ENCODE data around the gene ZNF385A. TPM values are rescaled to one million over a fixed set of nuclear protein-coding genes. Genes with fewer than 3 reads are reported as not detected.

The ZNF385A gene
- total RNA-seq, 1 experiment from 2014 or later: 5.3 TPM

DNA sequence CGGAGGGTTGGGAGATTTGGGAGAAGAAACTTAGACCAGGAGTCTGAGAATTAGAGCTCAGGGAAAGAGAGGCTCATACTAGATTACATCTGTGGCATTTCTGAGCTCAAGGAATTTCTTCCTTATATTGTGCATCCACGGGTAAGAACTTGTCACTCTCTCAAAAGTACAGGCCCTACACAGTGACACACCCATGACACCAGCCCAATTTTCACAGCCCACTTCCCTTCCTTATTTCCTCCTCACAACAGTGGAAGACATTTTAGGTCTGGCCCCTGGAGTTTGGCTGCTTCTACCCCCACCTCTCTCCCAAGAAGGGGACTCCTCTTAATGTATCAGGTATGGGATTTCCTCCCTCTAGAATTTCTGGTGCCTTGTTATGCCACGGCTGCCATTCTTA is 9.2 kb upstream of the ZNF385A start:
- no peak for DNase-seq (ENCODE audit: low spot score)

DNA sequence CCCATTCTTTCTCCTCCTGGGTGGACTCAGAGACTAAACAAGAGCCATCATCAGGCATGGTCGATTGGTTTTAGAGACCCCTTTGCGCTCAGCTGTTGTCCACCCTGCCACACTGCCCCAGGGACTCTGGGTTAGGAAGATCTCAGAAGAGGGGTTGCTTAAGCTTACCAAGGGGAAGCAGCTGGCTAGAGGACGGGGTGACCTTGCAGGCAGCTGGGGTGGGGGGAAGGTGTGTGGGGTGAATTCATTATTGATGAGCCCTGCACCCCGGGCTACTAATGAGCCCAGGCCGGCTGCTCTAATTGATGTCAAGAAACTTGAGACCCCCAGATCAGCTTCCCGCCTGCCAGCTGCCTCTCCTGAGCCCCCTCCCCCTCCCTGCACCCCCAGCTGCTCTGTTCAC is 8.7 kb upstream of the ZNF385A start:
- no peak for DNase-seq (ENCODE audit: low spot score)

DNA sequence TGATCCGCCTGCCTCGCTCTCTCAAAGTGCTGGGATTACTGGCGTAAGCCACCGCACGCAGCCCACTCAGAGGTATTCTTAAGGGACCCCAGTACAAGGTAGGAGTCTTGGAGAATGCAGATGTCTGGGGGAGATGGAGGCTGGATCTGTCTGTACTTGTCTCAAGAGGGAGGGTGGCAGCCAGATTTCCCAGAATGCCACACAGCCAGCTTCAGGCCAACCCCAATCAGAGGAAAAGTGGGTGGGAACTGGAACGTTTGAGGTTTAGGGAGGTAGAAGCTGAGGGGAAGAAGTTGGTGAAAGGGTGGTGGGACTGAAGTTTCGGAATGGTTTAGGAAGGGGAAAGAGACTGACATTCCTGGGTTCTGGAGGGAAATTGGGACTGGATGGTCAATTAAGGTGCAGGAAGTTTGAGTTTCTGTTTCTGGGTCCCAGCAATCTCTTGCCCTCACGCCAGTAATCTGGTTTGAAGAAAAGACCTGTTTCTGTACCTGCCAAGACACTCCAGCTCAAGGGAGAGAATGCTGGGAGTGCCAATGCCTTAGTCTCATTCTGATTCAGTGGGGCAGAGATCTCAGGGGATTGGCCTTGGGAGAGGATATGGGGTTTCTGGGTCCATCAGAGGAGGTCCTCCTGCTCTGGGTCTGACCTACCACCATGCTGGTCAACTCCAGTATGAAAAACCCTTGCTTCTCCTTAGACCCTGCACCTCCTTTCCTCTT is 8.1 kb upstream of the ZNF385A start:
- DNase-seq (ENCODE audit: low spot score): no peak

DNA sequence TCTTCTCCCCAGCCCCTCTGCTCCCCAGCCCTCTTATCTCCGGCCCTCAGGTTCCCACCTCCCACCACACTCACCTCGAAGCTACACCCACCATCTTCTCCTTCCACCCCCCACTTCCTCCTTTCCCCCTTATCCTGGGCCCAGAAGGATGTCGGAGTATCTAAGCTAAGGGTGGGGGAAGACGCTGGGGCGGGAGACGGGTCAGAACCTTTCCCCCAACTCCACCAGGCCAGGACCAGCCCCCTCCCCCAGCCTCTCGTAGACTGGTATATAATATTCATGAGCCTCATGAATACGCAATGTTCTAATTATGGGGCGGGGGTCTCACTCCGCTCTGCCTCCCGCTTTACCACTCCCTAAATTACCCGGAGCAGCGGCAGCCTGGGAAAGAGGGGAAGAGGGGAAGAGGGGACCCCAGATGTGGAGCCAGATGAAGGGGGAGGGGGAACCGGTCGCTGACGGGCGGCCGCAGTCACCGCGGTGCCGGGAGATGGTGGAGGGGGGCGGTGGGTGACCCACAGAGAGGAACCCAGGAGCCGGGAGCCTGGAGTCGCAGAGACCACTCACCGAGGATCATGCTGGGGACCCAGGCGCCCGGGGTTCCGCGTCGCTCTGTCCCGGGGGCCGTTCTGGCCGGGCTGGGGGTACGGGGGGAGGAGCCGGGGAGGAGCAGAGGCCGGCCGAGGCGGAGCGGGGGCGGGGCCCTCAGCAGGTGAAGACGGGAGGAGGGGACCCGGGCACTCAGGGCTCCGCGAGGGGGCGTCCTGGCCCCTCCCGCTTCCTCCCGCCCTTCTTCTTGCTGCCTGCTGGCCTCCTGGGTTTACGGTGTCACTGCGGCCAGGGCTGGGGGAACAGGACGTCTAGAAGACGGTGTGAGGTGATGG is 6.4 kb upstream of the ZNF385A start:
- no peak for DNase-seq (ENCODE audit: low spot score)

DNA sequence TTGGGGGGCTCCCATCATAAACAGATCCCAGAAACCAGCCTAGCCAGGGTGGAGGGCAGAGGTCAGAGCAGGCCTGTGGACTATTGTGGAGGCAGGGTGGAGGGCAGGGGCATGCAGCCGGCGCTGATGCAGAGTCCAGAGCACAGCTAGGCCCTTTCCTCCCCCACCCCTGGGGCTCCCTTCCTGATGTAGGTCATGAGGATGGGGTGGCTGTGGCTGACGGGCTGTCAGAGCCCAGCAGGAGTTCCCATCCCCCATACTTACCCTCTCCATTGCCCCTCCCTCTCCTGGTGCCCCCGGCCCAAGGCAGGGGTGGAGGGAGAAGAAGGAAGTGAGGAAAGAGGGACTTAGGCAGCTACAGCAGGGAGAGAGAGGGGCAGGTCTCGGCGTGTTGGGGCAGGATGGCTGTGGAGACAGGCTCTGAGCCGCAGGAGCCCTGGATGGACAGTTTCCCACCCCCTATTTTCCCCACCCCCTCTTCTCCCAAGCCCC is 5.7 kb upstream of the ZNF385A start:
- DNase-seq (ENCODE audit: low spot score): no peak

DNA sequence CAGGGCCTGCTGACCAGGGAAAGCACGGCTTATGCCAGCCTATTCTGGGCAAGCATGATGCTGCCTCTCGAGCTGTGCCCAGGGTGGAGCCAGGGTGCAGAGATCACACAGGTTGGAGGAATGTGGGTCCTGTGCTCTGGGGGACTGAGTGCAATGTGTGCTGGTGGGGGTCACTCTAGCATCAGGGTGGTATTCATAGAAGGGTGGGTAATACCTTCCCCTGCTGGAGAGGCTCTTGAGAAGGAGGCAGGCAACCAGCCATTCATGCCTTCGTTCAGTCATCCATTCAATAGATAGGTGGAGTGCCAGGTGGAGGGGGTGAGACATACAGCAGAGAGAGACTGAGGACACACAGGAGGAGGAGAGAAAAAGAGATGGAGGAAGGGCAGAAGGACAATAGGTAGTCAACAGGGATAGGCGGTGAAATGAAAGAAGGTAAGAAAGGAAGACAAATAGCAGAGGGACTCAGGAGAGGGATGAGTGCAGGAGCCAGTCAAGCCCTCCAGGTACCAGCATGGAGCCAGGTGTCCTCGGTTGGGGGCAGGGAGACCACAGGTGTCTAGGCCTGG is 5.2 kb upstream of the ZNF385A start:
- DNase-seq (ENCODE audit: low spot score): no peak

DNA sequence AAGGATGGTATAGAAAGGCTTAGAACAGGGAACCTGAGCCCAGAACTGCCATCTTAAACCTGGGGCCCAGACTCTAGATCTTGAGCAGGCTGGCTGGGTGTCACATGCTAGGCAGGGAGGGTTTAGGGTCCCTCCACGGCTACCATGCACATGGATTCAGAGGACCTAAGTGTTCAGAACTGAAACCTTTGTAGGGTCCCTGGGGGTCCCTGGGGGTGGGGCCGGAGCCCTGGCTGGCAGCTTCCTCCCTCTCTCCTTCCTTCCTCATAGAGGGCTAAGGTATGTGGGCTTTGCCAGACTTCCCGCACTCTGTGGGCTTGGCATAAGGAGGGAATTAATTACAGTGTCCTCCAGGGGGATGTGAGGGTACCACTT is 4.6 kb upstream of the ZNF385A start:
- no peak for DNase-seq (ENCODE audit: low spot score)

DNA sequence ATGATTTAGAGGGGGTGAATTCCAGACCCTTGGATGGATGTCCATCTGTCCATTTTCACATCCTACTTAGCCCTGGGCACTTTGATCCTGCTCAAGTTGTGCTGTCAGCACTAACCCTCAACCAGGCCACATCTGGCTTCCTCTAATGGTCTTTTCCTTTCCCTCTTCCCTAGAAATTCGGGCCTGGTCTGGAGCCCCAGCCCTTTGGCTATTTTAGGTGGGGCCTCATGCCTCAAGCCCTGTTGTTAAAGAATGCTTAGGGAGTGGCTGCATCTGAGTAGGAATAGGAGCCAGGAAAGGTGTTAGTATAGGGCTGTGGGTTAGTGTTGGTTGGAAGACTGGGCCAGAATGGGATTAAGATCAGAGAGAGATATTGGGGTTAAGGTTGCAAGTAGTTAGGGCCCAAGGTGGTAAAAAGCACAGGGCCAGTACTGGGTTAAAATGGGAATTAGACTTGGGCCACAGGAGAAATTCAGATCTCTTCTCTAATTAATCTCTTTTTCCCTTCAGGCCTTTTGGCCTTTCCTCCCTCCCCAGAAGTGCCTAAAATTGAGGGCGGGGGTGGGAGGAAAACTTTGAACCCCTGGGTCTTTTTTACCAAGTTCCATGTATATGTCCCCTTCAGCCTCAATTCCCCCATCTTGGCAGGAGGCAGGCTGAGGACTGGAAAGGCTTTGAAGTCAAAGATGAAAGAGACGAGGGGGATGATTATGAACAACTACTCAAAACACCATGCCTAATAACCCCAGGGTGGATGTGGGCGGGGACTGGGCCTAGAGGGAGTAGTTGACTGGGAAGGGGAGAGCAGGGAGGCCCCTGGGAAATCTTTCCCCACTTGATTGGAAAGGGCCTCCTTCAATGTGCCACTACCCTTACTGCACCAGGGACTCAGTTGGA is 4.0 kb upstream of the ZNF385A start:
- no peak for DNase-seq (ENCODE audit: low spot score)

DNA sequence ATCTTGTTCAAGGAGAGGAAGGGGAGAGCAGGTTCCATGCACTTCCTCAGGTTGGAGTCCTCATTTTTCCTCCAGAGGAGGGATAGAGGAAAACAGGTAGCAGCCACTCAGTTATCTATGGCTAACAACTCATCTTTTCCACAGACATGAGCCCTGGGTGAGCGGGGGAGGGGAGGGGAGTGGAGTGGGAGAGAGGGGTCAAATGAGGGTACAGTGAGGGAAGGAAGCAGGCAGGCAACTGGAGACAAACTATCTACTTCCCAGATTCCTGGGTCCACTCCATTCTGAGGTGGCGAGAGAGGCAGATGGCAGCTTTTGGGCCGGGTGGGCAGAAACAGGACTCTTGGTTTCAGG is 2.6 kb upstream of the ZNF385A start:
- DNase-seq (ENCODE audit: low spot score): no peak

DNA sequence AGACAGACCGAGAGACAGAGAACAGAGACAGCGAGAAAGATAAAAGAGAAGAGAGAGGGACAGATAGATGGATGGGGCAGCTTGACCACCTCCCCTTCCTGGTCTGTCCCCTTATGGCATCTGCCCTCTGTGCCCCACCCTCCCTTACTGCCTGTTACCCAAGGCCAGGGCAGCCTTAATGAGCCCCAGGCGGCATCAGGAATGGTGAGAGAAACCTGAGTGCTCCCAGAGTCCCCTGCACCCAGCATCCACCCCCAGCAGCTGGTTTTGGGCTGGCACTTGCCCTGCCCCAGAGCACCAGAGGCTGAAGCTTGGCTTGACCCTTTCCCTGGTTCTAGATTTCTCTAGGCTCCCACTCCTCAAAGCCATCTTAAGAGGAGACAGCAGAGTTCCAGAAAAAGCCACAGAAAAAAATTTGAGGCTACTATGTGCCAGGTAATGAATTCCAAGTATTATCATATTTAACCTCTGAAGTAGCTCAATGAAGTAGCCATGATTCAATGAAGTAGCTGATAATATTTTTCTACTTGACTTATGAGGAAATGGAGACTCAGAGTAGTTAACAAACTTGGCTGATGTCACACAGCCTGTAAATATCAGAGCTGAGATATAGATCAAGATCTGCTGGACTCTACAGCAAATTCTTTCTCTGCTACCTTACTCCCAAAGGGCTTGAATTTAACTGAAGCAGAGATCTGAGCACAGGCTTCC is 2.0 kb upstream of the ZNF385A start:
- no peak for DNase-seq (ENCODE audit: low spot score)

DNA sequence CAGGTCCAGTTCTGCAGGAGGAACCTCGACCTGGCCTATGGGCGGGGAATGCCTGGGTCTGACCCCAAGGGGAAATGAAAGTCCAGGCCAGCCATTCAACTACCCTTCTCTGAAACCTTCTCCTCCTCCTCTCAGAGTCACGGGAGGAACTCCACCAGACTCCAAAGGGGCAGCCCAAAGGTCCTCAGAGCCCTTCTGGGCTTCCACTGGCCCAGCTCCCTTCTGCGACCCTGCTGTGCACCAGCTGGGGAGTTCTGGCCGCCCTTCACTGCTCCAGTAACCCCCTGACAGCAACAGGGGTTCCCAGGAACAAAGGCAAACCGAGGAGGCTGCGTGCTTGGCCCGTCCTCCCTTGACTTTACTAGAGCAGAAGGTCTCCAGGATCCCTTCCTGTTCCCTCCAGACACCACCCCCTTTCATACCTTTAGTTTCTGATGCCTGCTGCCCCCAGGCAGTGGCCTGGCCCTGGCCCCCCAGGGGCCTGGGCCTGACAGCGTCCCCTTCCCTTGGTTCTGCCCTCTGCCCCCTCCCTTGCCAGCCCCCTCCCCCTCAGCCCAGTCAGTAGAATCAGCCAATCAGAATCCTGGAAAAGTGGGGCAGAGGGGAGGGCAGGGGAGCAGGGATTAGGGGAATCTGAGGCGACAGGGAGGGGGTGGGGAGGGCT is 850 bp upstream of the ZNF385A start:
- DNase-seq (ENCODE audit: low spot score): no peak

DNA sequence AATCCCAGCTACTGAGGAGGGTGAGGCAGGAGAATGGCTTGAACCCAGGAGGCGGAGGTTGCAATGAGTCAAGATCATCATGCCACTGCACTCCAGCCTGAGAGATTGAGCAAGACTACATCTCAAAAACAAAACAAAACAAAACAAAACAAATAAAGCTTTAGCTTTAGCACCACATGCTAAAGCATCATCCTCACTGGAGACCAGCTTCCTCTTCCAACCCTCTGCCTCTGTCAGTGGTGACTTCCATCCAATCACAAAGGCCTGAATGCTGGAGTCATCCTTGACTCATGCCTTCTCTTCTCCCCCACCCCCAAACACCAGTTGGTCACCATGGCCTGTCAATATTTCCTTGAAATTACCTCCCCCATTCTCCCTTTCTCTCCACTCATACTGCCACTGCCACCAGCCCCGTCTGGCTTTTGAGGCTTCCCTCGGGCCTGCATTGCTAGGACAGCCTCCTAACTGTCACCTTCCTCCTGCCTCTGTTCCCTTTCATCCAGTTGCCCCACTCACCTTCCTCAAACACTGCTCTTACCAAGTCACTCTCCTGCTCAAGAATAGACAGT is 1.4 kb downstream of the ZNF385A start:
- peak; percentile 89 for DNase-seq (ENCODE audit: low spot score)

DNA sequence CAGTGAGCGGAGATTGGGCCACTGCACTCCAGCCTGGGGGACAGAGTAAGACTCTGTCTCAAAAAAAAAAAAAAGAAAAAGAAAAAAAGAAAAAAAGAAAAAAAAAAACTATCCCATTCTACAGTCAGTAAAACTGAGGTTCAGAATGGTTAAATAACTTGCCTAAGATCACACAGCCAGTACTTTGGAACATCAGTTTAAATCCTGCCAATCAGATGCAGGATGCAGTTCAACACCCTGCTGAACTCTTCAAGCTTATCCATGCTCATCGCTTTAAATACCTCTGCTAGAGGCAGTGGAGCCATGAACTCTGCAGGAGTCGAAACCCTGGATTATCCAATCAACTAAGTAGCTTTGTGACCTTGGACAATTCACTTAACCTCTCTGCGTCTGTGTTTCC is 3.4 kb downstream of the ZNF385A start:
- DNase-seq (ENCODE audit: low spot score): no peak

DNA sequence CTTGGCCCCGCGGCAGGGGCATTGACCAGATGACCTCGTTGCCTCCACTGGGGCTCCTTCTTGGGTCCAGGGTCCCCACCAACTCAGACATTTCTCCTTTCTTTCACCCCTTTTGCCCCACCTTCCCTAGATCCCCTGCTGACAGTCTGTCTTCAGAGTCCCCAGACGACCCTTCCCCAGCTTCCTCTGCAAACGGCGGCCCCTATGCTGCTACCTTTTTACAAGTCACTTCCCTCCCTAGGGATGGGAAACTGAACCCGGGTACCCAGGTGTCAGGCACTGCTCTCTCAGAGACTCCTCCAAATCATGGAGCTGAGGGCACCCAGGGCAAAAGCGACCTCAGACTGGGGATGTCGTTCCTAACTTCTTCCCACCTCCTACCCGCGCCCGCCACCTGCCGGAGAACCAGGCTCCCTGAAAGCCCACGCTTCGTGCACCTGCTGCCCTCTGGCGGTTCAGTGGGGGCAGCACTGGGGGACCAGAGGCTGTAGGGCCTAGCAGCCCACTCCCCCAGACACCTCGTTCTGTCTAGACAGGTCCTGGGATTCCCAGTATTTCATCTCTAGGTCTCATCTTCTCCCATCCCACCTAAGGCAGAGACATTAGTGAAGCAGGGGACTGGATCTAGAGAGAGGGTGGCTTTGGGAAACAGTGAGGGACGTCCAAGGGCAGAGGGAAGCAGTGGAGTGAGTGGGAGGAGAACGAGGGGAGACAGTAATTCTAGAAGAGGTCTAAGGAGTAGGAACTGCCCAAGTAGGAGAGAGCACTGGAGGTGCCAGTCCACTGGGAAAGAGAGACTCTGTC is 4.9 kb downstream of the ZNF385A start:
- DNase-seq (ENCODE audit: low spot score): peak; percentile 84

DNA sequence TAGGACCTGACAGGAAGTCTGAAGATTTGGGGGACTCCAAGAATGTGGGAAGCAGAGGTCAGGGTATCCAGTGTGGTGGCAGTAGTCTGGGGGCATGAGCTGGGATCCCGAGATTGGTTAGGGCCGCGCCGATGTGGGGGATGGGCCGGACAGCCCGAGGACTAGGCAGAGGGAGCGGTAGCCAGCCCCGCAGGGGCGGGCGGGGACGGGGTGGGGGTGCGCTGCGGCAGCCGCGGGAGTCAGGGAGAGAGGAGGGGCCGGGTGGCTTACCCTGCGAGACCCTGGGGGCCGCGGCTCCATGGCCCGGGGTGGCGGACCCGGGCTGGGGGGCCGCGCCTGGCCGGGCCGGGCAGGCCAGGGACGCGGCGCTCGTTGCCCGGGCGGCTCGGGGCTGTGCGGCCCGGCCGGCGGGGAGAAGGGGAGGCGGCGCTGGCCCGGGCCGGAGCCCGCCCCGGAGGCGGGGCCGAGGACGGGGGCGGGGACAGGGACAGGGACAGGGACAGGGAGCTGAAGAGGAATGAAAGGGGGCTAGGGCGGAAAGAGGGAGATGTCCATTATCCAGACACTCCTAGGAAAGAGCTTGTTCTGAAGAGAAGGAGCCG is 5.6 kb downstream of the ZNF385A start:
- no peak for DNase-seq (ENCODE audit: low spot score)

DNA sequence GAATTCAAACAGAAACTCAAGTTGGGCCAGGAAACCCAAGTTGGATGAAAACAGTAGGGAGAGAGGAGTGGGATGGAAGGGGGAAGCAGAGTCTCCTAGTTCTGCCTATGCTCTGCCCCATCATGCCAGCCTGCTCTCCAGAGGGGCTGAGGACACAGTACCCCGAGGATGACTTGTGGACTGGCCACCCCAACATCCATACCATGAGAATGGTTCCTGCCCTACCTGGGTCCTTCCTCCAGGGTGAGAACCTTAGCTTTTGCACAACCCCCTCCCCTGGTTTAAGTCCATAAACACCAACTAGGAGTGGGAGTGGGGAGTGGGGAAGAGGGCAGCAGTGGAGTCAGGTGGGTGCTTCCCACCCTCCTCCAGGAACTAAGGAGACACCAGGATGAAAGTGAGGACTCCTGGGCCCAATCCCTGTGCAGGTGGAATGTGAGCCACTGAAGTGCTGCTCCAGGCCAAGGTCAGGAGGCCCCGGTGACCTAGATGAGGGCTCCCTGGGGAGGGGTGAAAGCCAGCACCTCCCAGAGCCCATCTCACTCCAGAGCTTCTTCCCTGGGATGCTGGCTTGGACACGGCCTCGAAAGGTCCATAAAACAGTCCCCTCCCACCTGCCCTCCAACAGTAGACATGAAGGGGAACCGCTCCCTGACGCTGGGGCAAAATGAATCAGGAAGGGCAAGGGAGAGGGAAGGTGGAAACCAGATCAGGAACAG is 6.6 kb downstream of the ZNF385A start:
- no peak for DNase-seq (ENCODE audit: low spot score)

DNA sequence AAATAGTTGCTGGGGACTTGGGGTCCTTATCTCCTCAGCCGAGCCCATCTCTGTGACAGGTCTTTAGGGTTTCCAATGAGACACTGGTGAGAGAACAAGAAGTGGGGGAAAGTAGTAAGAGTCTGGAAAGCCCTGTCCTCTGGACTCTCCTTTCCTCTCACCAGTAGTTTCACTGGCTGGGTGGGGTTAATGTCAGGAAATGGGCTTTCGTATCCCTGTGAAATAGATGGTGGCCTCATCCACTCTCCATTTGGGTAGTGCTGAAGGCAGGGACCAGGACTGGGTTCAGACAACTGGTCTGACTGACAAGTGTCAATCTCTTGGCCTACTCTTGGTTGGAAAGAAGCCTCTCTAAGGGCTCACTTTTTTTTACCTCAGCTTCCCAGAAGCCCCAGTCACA is 7.5 kb downstream of the ZNF385A start:
- no peak for DNase-seq (ENCODE audit: low spot score)

DNA sequence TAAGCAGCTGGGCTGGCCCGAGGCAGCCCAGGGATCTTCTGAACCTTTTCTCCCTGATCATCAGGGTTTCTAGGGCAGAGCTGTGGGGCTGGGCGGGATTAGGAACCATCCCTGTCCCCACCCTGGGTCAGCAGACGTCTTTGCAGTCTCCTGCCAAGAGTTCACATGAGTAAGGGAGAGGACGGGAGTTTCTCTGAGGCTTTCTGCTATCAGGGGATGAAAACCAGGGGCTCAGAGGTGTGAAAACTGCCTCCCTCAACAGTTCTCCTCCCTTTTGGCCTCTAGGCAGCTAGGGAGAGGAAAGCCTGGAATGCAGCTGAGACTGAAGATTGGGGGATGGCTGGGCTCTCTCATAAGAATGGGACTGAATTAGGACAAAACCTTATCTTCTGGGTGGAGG is 7.9 kb downstream of the ZNF385A start:
- DNase-seq (ENCODE audit: low spot score): no peak

DNA sequence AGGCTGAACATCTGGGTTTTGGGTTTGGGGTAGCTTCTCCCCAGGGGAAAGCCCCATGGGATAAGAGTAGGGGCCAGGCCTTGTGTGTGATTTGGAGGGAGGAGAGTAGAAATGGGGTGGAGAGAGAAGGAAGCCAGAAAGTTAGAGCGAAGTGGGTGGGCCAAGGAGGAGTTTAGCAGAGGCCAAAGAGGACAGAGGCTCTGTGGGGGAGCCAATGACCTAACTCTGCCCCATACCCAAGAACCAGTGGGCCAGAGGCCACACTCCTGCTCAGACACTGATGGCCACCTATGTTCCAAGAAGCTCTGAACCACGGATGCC is 9.3 kb downstream of the ZNF385A start:
- no peak for DNase-seq (ENCODE audit: low spot score)
